ENCODE data around the gene GLCE.
"Not testable (repeated sequence)": the region's sequence is repeated elsewhere in the genome, so short reads cannot be mapped to it uniquely, and the experiment has no call there.

The GLCE gene

GRCh38 chr15:69161079-69161877 is 843 bp downstream of the GLCE start:
- DNase-seq (ENCODE audit: low read depth): no peak

GRCh38 chr15:69161878-69162213 is 1.4 kb downstream of the GLCE start:
- DNase-seq (ENCODE audit: low read depth): no peak

GRCh38 chr15:69163141-69163669 is 2.8 kb downstream of the GLCE start:
- DNase-seq (ENCODE audit: low read depth): no peak

- no peak for DNase-seq (ENCODE audit: low read depth)
These were observed 4.6 kb downstream of the GLCE start for GRCh38 chr15:69164807-69165636.

GRCh38 chr15:69165637-69166025 is 5.2 kb downstream of the GLCE start:
- DNase-seq (ENCODE audit: low read depth): no peak

GRCh38 chr15:69167218-69167846 is 6.9 kb downstream of the GLCE start:
- DNase-seq (ENCODE audit: low read depth): no peak

- not testable (repeated sequence) for DNase-seq (ENCODE audit: low read depth)
These were observed 7.9 kb downstream of the GLCE start for GRCh38 chr15:69168361-69168760.

- not testable (repeated sequence) for DNase-seq (ENCODE audit: low read depth)
These were observed 9.1 kb downstream of the GLCE start for GRCh38 chr15:69169540-69169939.

GRCh38 chr15:69170597-69170996 is 10.2 kb downstream of the GLCE start:
- DNase-seq (ENCODE audit: low read depth): no peak

- DNase-seq (ENCODE audit: low read depth): no peak
These were observed 12.4 kb downstream of the GLCE start for GRCh38 chr15:69172847-69173246.

GRCh38 chr15:69175536-69175935 is 15.1 kb downstream of the GLCE start:
- DNase-seq (ENCODE audit: low read depth): no peak

GRCh38 chr15:69181424-69181823 is 21.0 kb downstream of the GLCE start:
- no peak for DNase-seq (ENCODE audit: low read depth)

GRCh38 chr15:69185216-69185615 is 24.8 kb downstream of the GLCE start:
- no peak for DNase-seq (ENCODE audit: low read depth)

GRCh38 chr15:69185706-69186105 is 25.3 kb downstream of the GLCE start:
- no peak for DNase-seq (ENCODE audit: low read depth)

- no peak for DNase-seq (ENCODE audit: low read depth)
These were observed 28.7 kb downstream of the GLCE start for GRCh38 chr15:69189157-69189556.

GRCh38 chr15:69190091-69190490 is 29.7 kb downstream of the GLCE start:
- DNase-seq (ENCODE audit: low read depth): no peak

GRCh38 chr15:69190504-69190903 is 30.1 kb downstream of the GLCE start:
- DNase-seq (ENCODE audit: low read depth): no peak

- DNase-seq (ENCODE audit: low read depth): no peak
These were observed 33.8 kb downstream of the GLCE start for GRCh38 chr15:69194025-69194827.

- no peak for DNase-seq (ENCODE audit: low read depth)
These were observed 34.4 kb downstream of the GLCE start for GRCh38 chr15:69194854-69195253.

GRCh38 chr15:69200832-69201745 is 40.7 kb downstream of the GLCE start:
- no peak for DNase-seq (ENCODE audit: low read depth)

GRCh38 chr15:69206079-69206478 is 45.6 kb downstream of the GLCE start:
- no peak for DNase-seq (ENCODE audit: low read depth)
